ENCODE data around the gene SAMD7. TPM values are rescaled to one million over a fixed set of nuclear protein-coding genes. Genes with fewer than 3 reads are reported as not detected.

Gene SAMD7
- total RNA-seq, 1 donor from 2014 or later, result not detected

- Mint-ChIP-seq H3K4me3 (ENCODE audit: unreplicated experiment) (no peak overlapping the region), H3K9me3 (ENCODE audit: unreplicated experiment) (no peaks in the 10 kb centered on the region), H3K4me1 (ENCODE audit: unreplicated experiment) (peaks cover 23% of the 10 kb centered on the region), H3K27me3 (ENCODE audit: unreplicated experiment) (peaks cover 5% of the 10 kb centered on the region), H3K36me3 (ENCODE audit: low read depth, unreplicated experiment) (peaks cover 5% of the 10 kb centered on the region), H3K27ac (ENCODE audit: unreplicated experiment) (no peak overlapping the region)
- no peak for DNase-seq (ENCODE audit: low spot score)
- TF ChIP-seq, protein P1, sequence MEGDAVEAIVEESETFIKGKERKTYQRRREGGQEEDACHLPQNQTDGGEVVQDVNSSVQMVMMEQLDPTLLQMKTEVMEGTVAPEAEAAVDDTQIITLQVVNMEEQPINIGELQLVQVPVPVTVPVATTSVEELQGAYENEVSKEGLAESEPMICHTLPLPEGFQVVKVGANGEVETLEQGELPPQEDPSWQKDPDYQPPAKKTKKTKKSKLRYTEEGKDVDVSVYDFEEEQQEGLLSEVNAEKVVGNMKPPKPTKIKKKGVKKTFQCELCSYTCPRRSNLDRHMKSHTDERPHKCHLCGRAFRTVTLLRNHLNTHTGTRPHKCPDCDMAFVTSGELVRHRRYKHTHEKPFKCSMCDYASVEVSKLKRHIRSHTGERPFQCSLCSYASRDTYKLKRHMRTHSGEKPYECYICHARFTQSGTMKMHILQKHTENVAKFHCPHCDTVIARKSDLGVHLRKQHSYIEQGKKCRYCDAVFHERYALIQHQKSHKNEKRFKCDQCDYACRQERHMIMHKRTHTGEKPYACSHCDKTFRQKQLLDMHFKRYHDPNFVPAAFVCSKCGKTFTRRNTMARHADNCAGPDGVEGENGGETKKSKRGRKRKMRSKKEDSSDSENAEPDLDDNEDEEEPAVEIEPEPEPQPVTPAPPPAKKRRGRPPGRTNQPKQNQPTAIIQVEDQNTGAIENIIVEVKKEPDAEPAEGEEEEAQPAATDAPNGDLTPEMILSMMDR (IDR thresholded peaks at IDR 0.05; ENCODE audit: unreplicated experiment), result no peak
These were observed 59.5 kb downstream of the SAMD7 start for GRCh38 chr3:169970847-169971246.

- Mint-ChIP-seq H3K4me3 (ENCODE audit: unreplicated experiment) (no peak overlapping the region), H3K9me3 (ENCODE audit: unreplicated experiment) (no peaks in the 10 kb centered on the region), H3K27me3 (ENCODE audit: unreplicated experiment) (peaks cover 5% of the 10 kb centered on the region), H3K4me1 (ENCODE audit: unreplicated experiment) (peaks cover 18% of the 10 kb centered on the region), H3K27ac (ENCODE audit: unreplicated experiment) (no peak overlapping the region), H3K36me3 (ENCODE audit: low read depth, unreplicated experiment) (peaks cover 8% of the 10 kb centered on the region)
- TF ChIP-seq, protein P1 (IDR thresholded peaks at IDR 0.05; ENCODE audit: unreplicated experiment), result no peak
- DNase-seq (ENCODE audit: low spot score), result no peak
These were observed 60.1 kb downstream of the SAMD7 start for GRCh38 chr3:169971522-169971921.

- no peaks in the 10 kb centered on the region for H3K9me3 Mint-ChIP-seq (ENCODE audit: unreplicated experiment)
- H3K36me3 Mint-ChIP-seq (ENCODE audit: low read depth, unreplicated experiment), result peaks cover 30% of the 10 kb centered on the region
- TF ChIP-seq, protein P1 (IDR thresholded peaks at IDR 0.05; ENCODE audit: unreplicated experiment), result no peak
- H3K4me3 Mint-ChIP-seq (ENCODE audit: unreplicated experiment), result no peak overlapping the region
- peaks cover 1% of the 10 kb centered on the region for H3K27me3 Mint-ChIP-seq (ENCODE audit: unreplicated experiment)
- peak overlapping the region; percentile 26 for H3K27ac Mint-ChIP-seq (ENCODE audit: unreplicated experiment)
- DNase-seq (ENCODE audit: low spot score), result no peak
- H3K4me1 Mint-ChIP-seq (ENCODE audit: unreplicated experiment), result peaks cover 22% of the 10 kb centered on the region
These were observed 68.7 kb downstream of the SAMD7 start for GRCh38 chr3:169980055-169980454.

GRCh38 chr3:169984292-169984691 is 72.9 kb downstream of the SAMD7 start:
- no peak for DNase-seq (ENCODE audit: low spot score)
- peaks cover 22% of the 10 kb centered on the region for H3K4me1 Mint-ChIP-seq (ENCODE audit: unreplicated experiment)
- H3K27me3 Mint-ChIP-seq (ENCODE audit: unreplicated experiment), result no peaks in the 10 kb centered on the region
- TF ChIP-seq, protein P1 (IDR thresholded peaks at IDR 0.05; ENCODE audit: unreplicated experiment), result no peak
- H3K4me3 Mint-ChIP-seq (ENCODE audit: unreplicated experiment), result peak overlapping the region; percentile 48
- no peaks in the 10 kb centered on the region for H3K9me3 Mint-ChIP-seq (ENCODE audit: unreplicated experiment)
- peaks cover 28% of the 10 kb centered on the region for H3K36me3 Mint-ChIP-seq (ENCODE audit: low read depth, unreplicated experiment)
- H3K27ac Mint-ChIP-seq (ENCODE audit: unreplicated experiment), result peak overlapping the region; percentile 20

Other genes with a start within 250 kb of the SAMD7 start
- 164 TPM for gene MECOM, start 247.9 kb upstream of the SAMD7 start, total RNA-seq (ENCODE audit: unreplicated experiment)
- 3.2 TPM for gene TERC, start 146.5 kb upstream of the SAMD7 start, total RNA-seq (ENCODE audit: unreplicated experiment)
- 2.6 TPM for gene ACTRT3, start 142.0 kb upstream of the SAMD7 start, total RNA-seq (ENCODE audit: unreplicated experiment)
- 13.0 TPM for gene MYNN, start 138.2 kb upstream of the SAMD7 start, total RNA-seq (ENCODE audit: unreplicated experiment)
- gene LRRIQ4, start 98.7 kb upstream of the SAMD7 start, total RNA-seq (ENCODE audit: unreplicated experiment), result 0.38 TPM
- gene LRRC34, start 98.7 kb upstream of the SAMD7 start, total RNA-seq (ENCODE audit: unreplicated experiment), result 5.6 TPM
- gene LRRC31, start 41.6 kb upstream of the SAMD7 start, total RNA-seq (ENCODE audit: unreplicated experiment), result 0.23 TPM
- 89.3 TPM for gene SEC62, start 55.2 kb downstream of the SAMD7 start, total RNA-seq (ENCODE audit: unreplicated experiment)
- 14.6 TPM for gene GPR160, start 126.4 kb downstream of the SAMD7 start, total RNA-seq (ENCODE audit: unreplicated experiment)